ENCODE results near the gene DCUN1D2. TPM values are rescaled to one million over a fixed set of nuclear protein-coding genes. Genes with fewer than 3 reads are reported as not detected.

DCUN1D2 gene
- total RNA-seq, 4 donors from 2014 or later: 8.7 to 51.7 (median 18.3) TPM

- Histone ChIP-seq H3K36me3 (peaks cover 35% of the 10 kb centered on the region), H3K4me1 (no peaks in the 10 kb centered on the region), H3K27me3 (no peaks in the 10 kb centered on the region), H3K4me3 (no peak overlapping the region), H3K27ac (no peak overlapping the region), H3K9me3 (no peaks in the 10 kb centered on the region)
- TF ChIP-seq POLR2AphosphoS5 (IDR thresholded peaks at IDR 0.05) (no peak), CTCF (IDR thresholded peaks at IDR 0.05) (no peak), EP300 (IDR thresholded peaks at IDR 0.05) (no peak), POLR2A (IDR thresholded peaks at IDR 0.05) (no peak)
- 96% methylated on average over 5 of the region's 5 CpGs for WGBS
- DNase-seq (ENCODE audit: low spot score in 2 of 2): no peak
These were observed 24.3 kb upstream of the DCUN1D2 start for GRCh38 chr13:113514847-113515246.

- Histone ChIP-seq H3K36me3 (peaks cover 30% of the 10 kb centered on the region), H3K27ac (no peak overlapping the region), H3K27me3 (no peaks in the 10 kb centered on the region), H3K4me3 (no peak overlapping the region), H3K4me1 (no peaks in the 10 kb centered on the region), H3K9me3 (no peaks in the 10 kb centered on the region)
- DNase-seq (ENCODE audit: low spot score in 2 of 2): no peak
- no peak for TF ChIP-seq CTCF (IDR thresholded peaks at IDR 0.05)
- TF ChIP-seq POLR2AphosphoS5 (IDR thresholded peaks at IDR 0.05): no peak
- no peak for TF ChIP-seq EP300 (IDR thresholded peaks at IDR 0.05)
- no peak for TF ChIP-seq POLR2A (IDR thresholded peaks at IDR 0.05)
- WGBS: 82% methylated on average over 8 of the region's 8 CpGs
These were observed 23.2 kb upstream of the DCUN1D2 start for GRCh38 chr13:113513761-113514160.

GRCh38 chr13:113511361-113511760 is 20.9 kb upstream of the DCUN1D2 start:
- no peak for DNase-seq (ENCODE audit: low spot score in 2 of 2)
- H3K27me3 ChIP-seq: no peaks in the 10 kb centered on the region
- no peak overlapping the region for H3K4me3 ChIP-seq
- TF ChIP-seq CTCF (IDR thresholded peaks at IDR 0.05) (no peak), POLR2AphosphoS5 (IDR thresholded peaks at IDR 0.05) (no peak), POLR2A (IDR thresholded peaks at IDR 0.05) (no peak), EP300 (IDR thresholded peaks at IDR 0.05) (no peak)
- WGBS: 88% methylated on average over 15 of the region's 15 CpGs
- no peaks in the 10 kb centered on the region for H3K4me1 ChIP-seq
- no peaks in the 10 kb centered on the region for H3K9me3 ChIP-seq
- H3K36me3 ChIP-seq: peaks cover 26% of the 10 kb centered on the region
- no peak overlapping the region for H3K27ac ChIP-seq

GRCh38 chr13:113510871-113511270 is 20.4 kb upstream of the DCUN1D2 start:
- Histone ChIP-seq H3K4me1 (no peaks in the 10 kb centered on the region), H3K4me3 (no peak overlapping the region), H3K27ac (no peak overlapping the region), H3K27me3 (no peaks in the 10 kb centered on the region), H3K9me3 (no peaks in the 10 kb centered on the region), H3K36me3 (peaks cover 26% of the 10 kb centered on the region)
- WGBS: 82% methylated on average over 20 of the region's 21 CpGs
- DNase-seq (ENCODE audit: low spot score in 2 of 2): no peak
- no peak for TF ChIP-seq CTCF (IDR thresholded peaks at IDR 0.05)
- TF ChIP-seq POLR2AphosphoS5 (IDR thresholded peaks at IDR 0.05): no peak
- TF ChIP-seq EP300 (IDR thresholded peaks at IDR 0.05): no peak
- TF ChIP-seq POLR2A (IDR thresholded peaks at IDR 0.05): no peak

- Histone ChIP-seq H3K9me3 (no peaks in the 10 kb centered on the region), H3K36me3 (peaks cover 24% of the 10 kb centered on the region), H3K4me3 (no peak overlapping the region), H3K27me3 (no peaks in the 10 kb centered on the region), H3K27ac (no peak overlapping the region), H3K4me1 (no peaks in the 10 kb centered on the region)
- whole genome bisulfite sequencing: 85% methylated on average over 10 of the region's 10 CpGs
- TF ChIP-seq EP300 (IDR thresholded peaks at IDR 0.05) (no peak), POLR2A (IDR thresholded peaks at IDR 0.05) (no peak), CTCF (IDR thresholded peaks at IDR 0.05) (no peak), POLR2AphosphoS5 (IDR thresholded peaks at IDR 0.05) (no peak)
- DNase-seq (ENCODE audit: low spot score in 2 of 2): no peak
These were observed 19.5 kb upstream of the DCUN1D2 start for GRCh38 chr13:113509989-113510388.
